CD14-positive monocyte (primary cell): ENCODE measurements around the gene CSNK1A1L. TPM values are rescaled to one million over a fixed set of nuclear protein-coding genes. Genes with fewer than 3 reads are reported as not detected.

ENCODE experiments used
- DNase-seq, 3 donors: peaks; one replicate each; pipeline ENCODE4 v3.0.0-alpha.2; 2011 to 2022
- H2AFZ ChIP-seq: 2 replicates; pipeline ENCODE4 v1.6.0; 2012; ENCODE audit warnings: mild to moderate bottlenecking, low read depth, low read length, inconsistent platforms; ENCODE audit not compliant: insufficient read depth, poor library complexity, severe bottlenecking
- H3K27ac ChIP-seq, 2 donors: 1 replicate in 1 of 2; 2 replicates in 1 of 2; pipeline ENCODE4 v1.5.1; 2012 to 2013; ENCODE audit warnings: low read length in 2 of 2, control low read depth in 1 of 2, inconsistent platforms in 1 of 2, low read depth in 1 of 2, mild to moderate bottlenecking in 1 of 2
- H3K27me3 ChIP-seq, 2 donors: one replicate each; pipeline versions ENCODE4 v1.6.0 to v1.6.1; 2011 to 2013; ENCODE audit warnings: low read length in 2 of 2; ENCODE audit not compliant: control insufficient read depth in 2 of 2, insufficient read depth in 2 of 2
- H3K36me3 ChIP-seq, 2 donors: replicated peaks in 1 of 2; 1 replicate in 1 of 2; 2 replicates in 1 of 2; pipeline versions ENCODE4 v1.5.1 to v1.6.1; 2012 to 2013; ENCODE audit warnings: low read length in 2 of 2, control low read depth in 1 of 2, inconsistent platforms in 1 of 2, mild to moderate bottlenecking in 1 of 2; ENCODE audit not compliant: insufficient read depth in 2 of 2, control insufficient read depth in 1 of 2
- H3K4me1 ChIP-seq, 2 donors: 1 replicate in 1 of 2; 2 replicates in 1 of 2; pipeline versions ENCODE4 v1.5.1 to v1.6.1; 2012 to 2013; ENCODE audit warnings: low read length in 2 of 2, control low read depth in 1 of 2, inconsistent platforms in 1 of 2, mild to moderate bottlenecking in 1 of 2, moderate library complexity in 1 of 2; ENCODE audit not compliant: insufficient read depth in 2 of 2, control insufficient read depth in 1 of 2
- H3K4me2 ChIP-seq: replicated peaks from 2 replicates; pipeline ENCODE3; 2012; ENCODE audit warnings: low read length, moderate library complexity, mild to moderate bottlenecking; ENCODE audit not compliant: poor library complexity, severe bottlenecking; ENCODE audit errors: extremely low read depth
- H3K4me3 ChIP-seq, 3 experiments: fragments of 200-600 bp in 1 of 3; sonication (generic) in 1 of 3; replicated peaks in 1 of 3; 1 replicate in 2 of 3; 2 replicates in 1 of 3; pipeline ENCODE4 v1.5.1; 2011 to 2013; ENCODE audit warnings: low read length in 3 of 3, mild to moderate bottlenecking in 3 of 3, control low read depth in 2 of 3, low read depth in 2 of 3, inconsistent platforms in 1 of 3, moderate library complexity in 1 of 3
- H3K79me2 ChIP-seq: 2 replicates; pipeline ENCODE4 v1.6.0; 2012; ENCODE audit warnings: mild to moderate bottlenecking, control low read depth, inconsistent platforms, low read length, moderate library complexity; ENCODE audit not compliant: insufficient read depth
- H3K9ac ChIP-seq: 2 replicates; pipeline ENCODE4 v1.6.0; 2017; ENCODE audit warnings: low read length, mild to moderate bottlenecking; ENCODE audit not compliant: insufficient read depth, poor library complexity, severe bottlenecking
- H3K9me3 ChIP-seq, 2 donors: replicated peaks in 1 of 2; 1 replicate in 1 of 2; 2 replicates in 1 of 2; pipeline versions ENCODE4 v1.5.1 to v1.6.1; 2012 to 2013; ENCODE audit warnings: low read length in 2 of 2, control low read depth in 1 of 2; ENCODE audit not compliant: control insufficient read depth in 1 of 2, insufficient read depth in 1 of 2
- H4K20me1 ChIP-seq: 2 replicates; pipeline ENCODE4 v1.6.0; 2012; ENCODE audit warnings: mild to moderate bottlenecking, low read length, control low read depth, moderate library complexity; ENCODE audit not compliant: insufficient read depth
- H3K27ac Mint-ChIP-seq, 7 donors: one replicate each; pipeline ENCODE4 v1.8.0; 2020; ENCODE audit warnings: mild to moderate bottlenecking in 7 of 7, mixed read lengths in 7 of 7, moderate library complexity in 6 of 7, inconsistent platforms in 2 of 7
- H3K27me3 Mint-ChIP-seq, 3 donors: one replicate each; pipeline ENCODE4 v1.8.0; 2021 to 2022; ENCODE audit warnings: low read depth in 3 of 3, mild to moderate bottlenecking in 3 of 3, mixed read lengths in 3 of 3, moderate library complexity in 3 of 3, inconsistent platforms in 1 of 3
- H3K36me3 Mint-ChIP-seq, 2 donors: one replicate each; pipeline ENCODE4 v1.8.0; 2020; ENCODE audit warnings: mixed read lengths in 2 of 2, inconsistent platforms in 1 of 2, mild to moderate bottlenecking in 1 of 2
- H3K4me1 Mint-ChIP-seq: one replicate; pipeline ENCODE4 v1.8.0; 2020; ENCODE audit warnings: mild to moderate bottlenecking, mixed read lengths
- H3K4me3 Mint-ChIP-seq, 2 donors: one replicate each; pipeline ENCODE4 v1.8.0; 2020; ENCODE audit warnings: mild to moderate bottlenecking in 2 of 2, mixed read lengths in 2 of 2, moderate library complexity in 1 of 2
- H3K9me3 Mint-ChIP-seq, 7 donors: one replicate each; pipeline ENCODE4 v1.8.0; 2020 to 2022; ENCODE audit warnings: mixed read lengths in 7 of 7, mild to moderate bottlenecking in 6 of 7, moderate library complexity in 6 of 7, inconsistent platforms in 2 of 7
- WGBS: methylation state at CpG from one replicate; pipeline ENCODE4 v1.1.5; 2013; ENCODE audit warnings: missing lambda C conversion rate; ENCODE audit not compliant: insufficient coverage; 5-methylcytosine and 5-hydroxymethylcytosine counted together
- intact Hi-C, 2 donors: fragments of 100-400 bp; cut with micrococcal nuclease; formaldehyde crosslinking; loops; one replicate each; pipeline versions ENCODE4 v1.15.0 to v1.15.1; 2023
- polyA plus RNA-seq, 3 donors: library from polyadenylated mRNA; depleted of rRNA in 1 of 3; unstranded in 2 of 3; stranded (reverse) in 1 of 3; fragments of 300-500 nt in 2 of 3; fragments of >200 nt in 1 of 3; fragmentation: Illumina TruSeq in 2 of 3; gene quantifications; 1 replicate in 2 of 3; 2 replicates in 1 of 3; pipeline ENCODE4 v1.2.3, GENCODE V29; 2012 to 2021
- TF ChIP-seq, protein P1 (sequence below): fragments of 200-600 bp; IDR thresholded peaks from one replicate; pipeline ENCODE4 v1.8.0; 2022; ENCODE audit warnings: antibody characterized with exemption, mild to moderate bottlenecking

Gene CSNK1A1L
- polyA plus RNA-seq, 3 donors: 0.07 TPM; not detected in 2

DNA sequence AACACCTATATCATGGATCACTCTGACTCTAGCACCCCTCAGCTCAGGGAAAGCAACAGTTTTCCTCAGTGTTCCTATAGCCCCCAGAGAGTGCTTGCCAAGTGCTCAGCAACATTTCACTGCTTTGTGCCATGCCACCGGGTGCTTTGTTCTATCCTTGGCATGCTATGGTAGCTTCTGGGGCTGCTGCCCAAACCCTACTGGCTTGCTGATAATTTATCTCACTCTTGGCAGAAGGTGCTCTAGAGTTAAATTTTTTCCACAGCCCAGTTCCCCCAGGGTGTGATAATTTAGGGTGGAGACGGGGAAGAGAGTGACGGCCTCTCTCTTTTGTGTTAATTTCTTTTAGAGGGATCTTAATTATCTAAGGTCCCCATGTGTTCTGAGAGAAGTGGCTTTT is 12.6 kb upstream of the CSNK1A1L start:
- DNase-seq: no peak
- no peak overlapping the region for H3K27ac Mint-ChIP-seq
- H3K79me2 ChIP-seq: no peaks in the 10 kb centered on the region
- 100% methylated on average over 1 of the region's 3 CpGs for WGBS
- no peaks in the 10 kb centered on the region for H4K20me1 ChIP-seq
- H3K27me3 ChIP-seq: no peaks in the 10 kb centered on the region
- intact Hi-C loops: no loop called here
- H3K4me3 Mint-ChIP-seq: no peak overlapping the region
- H3K4me1 Mint-ChIP-seq: peaks cover 3% of the 10 kb centered on the region
- H3K9me3 Mint-ChIP-seq: peaks cover 0 to 5% (median 1%) of the 10 kb centered on the region in 7 donors
- no peak overlapping the region for H2AFZ ChIP-seq
- no peaks in the 10 kb centered on the region for H3K4me1 ChIP-seq
- no peaks in the 10 kb centered on the region for H3K9me3 ChIP-seq
- no peaks in the 10 kb centered on the region for H3K36me3 Mint-ChIP-seq
- H3K9ac ChIP-seq: no peak overlapping the region
- H3K27ac ChIP-seq: no peak overlapping the region
- H3K27me3 Mint-ChIP-seq: peaks cover 0 to 7% (median 4%) of the 10 kb centered on the region in 3 donors
- no peaks in the 10 kb centered on the region for H3K36me3 ChIP-seq
- H3K4me2 ChIP-seq: no peak overlapping the region
- TF ChIP-seq, protein P1, sequence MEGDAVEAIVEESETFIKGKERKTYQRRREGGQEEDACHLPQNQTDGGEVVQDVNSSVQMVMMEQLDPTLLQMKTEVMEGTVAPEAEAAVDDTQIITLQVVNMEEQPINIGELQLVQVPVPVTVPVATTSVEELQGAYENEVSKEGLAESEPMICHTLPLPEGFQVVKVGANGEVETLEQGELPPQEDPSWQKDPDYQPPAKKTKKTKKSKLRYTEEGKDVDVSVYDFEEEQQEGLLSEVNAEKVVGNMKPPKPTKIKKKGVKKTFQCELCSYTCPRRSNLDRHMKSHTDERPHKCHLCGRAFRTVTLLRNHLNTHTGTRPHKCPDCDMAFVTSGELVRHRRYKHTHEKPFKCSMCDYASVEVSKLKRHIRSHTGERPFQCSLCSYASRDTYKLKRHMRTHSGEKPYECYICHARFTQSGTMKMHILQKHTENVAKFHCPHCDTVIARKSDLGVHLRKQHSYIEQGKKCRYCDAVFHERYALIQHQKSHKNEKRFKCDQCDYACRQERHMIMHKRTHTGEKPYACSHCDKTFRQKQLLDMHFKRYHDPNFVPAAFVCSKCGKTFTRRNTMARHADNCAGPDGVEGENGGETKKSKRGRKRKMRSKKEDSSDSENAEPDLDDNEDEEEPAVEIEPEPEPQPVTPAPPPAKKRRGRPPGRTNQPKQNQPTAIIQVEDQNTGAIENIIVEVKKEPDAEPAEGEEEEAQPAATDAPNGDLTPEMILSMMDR: no peak
- no peak overlapping the region for H3K4me3 ChIP-seq

DNA sequence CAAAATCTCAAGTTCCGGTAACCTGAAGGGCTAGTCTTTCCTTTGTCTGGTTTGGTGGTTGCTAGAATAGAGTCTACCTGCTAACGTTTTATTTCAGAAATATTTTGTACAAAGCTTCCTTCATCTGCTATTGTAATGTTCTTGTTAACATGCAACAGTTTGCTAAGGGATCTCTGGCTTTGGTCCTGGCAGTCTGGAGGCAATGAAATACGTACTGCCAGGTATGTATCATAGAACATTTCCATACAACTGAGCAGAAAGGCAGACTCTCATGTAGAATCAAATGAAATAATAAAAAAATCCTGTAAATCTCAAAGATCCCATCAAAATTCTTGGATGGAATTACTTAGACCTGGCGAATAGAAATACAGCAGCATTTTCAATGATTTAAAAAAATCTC is 8.8 kb upstream of the CSNK1A1L start:
- H4K20me1 ChIP-seq: no peaks in the 10 kb centered on the region
- H3K4me3 ChIP-seq: no peak overlapping the region
- no peak overlapping the region for H3K4me2 ChIP-seq
- no peak overlapping the region for H3K9ac ChIP-seq
- H3K4me1 ChIP-seq: no peaks in the 10 kb centered on the region
- Mint-ChIP-seq H3K4me1 (peaks cover 3% of the 10 kb centered on the region), H3K9me3 (peaks cover 0 to 3% (median 0%) of the 10 kb centered on the region in 7 donors), H3K27ac (no peak overlapping the region), H3K27me3 (peaks cover 0 to 7% (median 7%) of the 10 kb centered on the region in 3 donors), H3K36me3 (no peaks in the 10 kb centered on the region), H3K4me3 (no peak overlapping the region)
- H2AFZ ChIP-seq: no peak overlapping the region
- no peaks in the 10 kb centered on the region for H3K27me3 ChIP-seq
- no CpG with 5 or more reads among the region's 4 CpGs for WGBS
- intact Hi-C loops: no loop called here
- no peaks in the 10 kb centered on the region for H3K36me3 ChIP-seq
- TF ChIP-seq, protein P1: no peak
- no peak for DNase-seq
- H3K27ac ChIP-seq: no peak overlapping the region
- no peaks in the 10 kb centered on the region for H3K79me2 ChIP-seq
- no peaks in the 10 kb centered on the region for H3K9me3 ChIP-seq
